ENCODE results near the gene JAK3. TPM values are rescaled to one million over a fixed set of nuclear protein-coding genes. Genes with fewer than 3 reads are reported as not detected.
A peak's percentile ranks its signal among the peaks of the same experiment; 100 is the strongest.

JAK3 gene
- total RNA-seq, 1 experiment from 2014 or later = 4.4 TPM

DNA sequence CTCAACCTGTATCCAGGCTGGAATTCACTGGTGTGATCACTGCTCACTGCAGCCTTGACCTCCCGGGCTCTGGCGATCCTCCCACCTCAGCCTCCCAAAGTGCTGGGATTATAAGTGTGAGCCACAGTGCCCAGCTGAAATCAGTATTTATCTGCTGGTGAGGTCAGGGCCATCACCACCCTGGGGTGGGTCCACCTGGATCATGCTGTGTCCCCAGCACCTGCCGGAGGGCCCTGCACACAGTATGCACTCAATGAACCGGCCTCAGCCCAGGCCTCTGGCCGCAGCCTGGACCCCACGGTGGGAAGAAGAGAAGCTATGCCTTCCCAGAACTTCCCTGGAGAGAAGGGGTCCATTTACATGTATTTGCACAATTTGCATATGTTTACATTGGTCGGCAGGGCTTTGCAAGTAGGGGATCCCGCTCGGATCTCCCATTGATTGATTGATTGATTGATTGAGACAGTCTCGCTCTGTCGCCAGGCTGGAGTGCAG is 21.4 kb upstream of the JAK3 start (continued):
- no peak for TF ChIP-seq E2F5 (CRISPR knock-in tag; IDR thresholded peaks at IDR 0.05)
- TF ChIP-seq, protein P1, sequence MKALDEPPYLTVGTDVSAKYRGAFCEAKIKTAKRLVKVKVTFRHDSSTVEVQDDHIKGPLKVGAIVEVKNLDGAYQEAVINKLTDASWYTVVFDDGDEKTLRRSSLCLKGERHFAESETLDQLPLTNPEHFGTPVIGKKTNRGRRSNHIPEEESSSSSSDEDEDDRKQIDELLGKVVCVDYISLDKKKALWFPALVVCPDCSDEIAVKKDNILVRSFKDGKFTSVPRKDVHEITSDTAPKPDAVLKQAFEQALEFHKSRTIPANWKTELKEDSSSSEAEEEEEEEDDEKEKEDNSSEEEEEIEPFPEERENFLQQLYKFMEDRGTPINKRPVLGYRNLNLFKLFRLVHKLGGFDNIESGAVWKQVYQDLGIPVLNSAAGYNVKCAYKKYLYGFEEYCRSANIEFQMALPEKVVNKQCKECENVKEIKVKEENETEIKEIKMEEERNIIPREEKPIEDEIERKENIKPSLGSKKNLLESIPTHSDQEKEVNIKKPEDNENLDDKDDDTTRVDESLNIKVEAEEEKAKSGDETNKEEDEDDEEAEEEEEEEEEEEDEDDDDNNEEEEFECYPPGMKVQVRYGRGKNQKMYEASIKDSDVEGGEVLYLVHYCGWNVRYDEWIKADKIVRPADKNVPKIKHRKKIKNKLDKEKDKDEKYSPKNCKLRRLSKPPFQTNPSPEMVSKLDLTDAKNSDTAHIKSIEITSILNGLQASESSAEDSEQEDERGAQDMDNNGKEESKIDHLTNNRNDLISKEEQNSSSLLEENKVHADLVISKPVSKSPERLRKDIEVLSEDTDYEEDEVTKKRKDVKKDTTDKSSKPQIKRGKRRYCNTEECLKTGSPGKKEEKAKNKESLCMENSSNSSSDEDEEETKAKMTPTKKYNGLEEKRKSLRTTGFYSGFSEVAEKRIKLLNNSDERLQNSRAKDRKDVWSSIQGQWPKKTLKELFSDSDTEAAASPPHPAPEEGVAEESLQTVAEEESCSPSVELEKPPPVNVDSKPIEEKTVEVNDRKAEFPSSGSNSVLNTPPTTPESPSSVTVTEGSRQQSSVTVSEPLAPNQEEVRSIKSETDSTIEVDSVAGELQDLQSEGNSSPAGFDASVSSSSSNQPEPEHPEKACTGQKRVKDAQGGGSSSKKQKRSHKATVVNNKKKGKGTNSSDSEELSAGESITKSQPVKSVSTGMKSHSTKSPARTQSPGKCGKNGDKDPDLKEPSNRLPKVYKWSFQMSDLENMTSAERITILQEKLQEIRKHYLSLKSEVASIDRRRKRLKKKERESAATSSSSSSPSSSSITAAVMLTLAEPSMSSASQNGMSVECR (CRISPR knock-in tag; IDR thresholded peaks at IDR 0.05; ENCODE audit: borderline replicate concordance) = no peak
- no peak for TF ChIP-seq JUN (CRISPR knock-in tag; IDR thresholded peaks at IDR 0.05)
- TF ChIP-seq TCF7 (CRISPR knock-in tag; IDR thresholded peaks at IDR 0.05; ENCODE audit: low read depth) = no peak
- no peak for TF ChIP-seq HMGA2 (CRISPR knock-in tag; IDR thresholded peaks at IDR 0.05)
- TF ChIP-seq PRRX2 (CRISPR knock-in tag; IDR thresholded peaks at IDR 0.05) = no peak
- TF ChIP-seq GTF2I (CRISPR knock-in tag; conservative IDR thresholded peaks at IDR 0.05) = peak; percentile 78; the same call in 1 of the 2 replicates
- TF ChIP-seq, protein P2, sequence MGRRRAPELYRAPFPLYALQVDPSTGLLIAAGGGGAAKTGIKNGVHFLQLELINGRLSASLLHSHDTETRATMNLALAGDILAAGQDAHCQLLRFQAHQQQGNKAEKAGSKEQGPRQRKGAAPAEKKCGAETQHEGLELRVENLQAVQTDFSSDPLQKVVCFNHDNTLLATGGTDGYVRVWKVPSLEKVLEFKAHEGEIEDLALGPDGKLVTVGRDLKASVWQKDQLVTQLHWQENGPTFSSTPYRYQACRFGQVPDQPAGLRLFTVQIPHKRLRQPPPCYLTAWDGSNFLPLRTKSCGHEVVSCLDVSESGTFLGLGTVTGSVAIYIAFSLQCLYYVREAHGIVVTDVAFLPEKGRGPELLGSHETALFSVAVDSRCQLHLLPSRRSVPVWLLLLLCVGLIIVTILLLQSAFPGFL (CRISPR knock-in tag; IDR thresholded peaks at IDR 0.05; ENCODE audit: borderline replicate concordance) = no peak
- no peak for TF ChIP-seq ZSCAN18 (CRISPR knock-in tag; IDR thresholded peaks at IDR 0.05)
- 0 out of 2 replicates have a peak, but pooled peaks have one; percentile 47 for TF ChIP-seq FOXP4 (CRISPR knock-in tag; IDR thresholded peaks at IDR 0.05)
- no peak for TF ChIP-seq NFE2L1 (CRISPR knock-in tag; IDR thresholded peaks at IDR 0.05)
- no peak for TF ChIP-seq IRF1 (CRISPR knock-in tag; IDR thresholded peaks at IDR 0.05)
- 0 out of 2 replicates have a peak, but pooled peaks have one; percentile 30 for TF ChIP-seq ZNF138 (CRISPR knock-in tag; conservative IDR thresholded peaks at IDR 0.05)
- no peak for TF ChIP-seq ZNF281 (CRISPR knock-in tag; IDR thresholded peaks at IDR 0.05)
- no peak for TF ChIP-seq ZNF317 (CRISPR knock-in tag; IDR thresholded peaks at IDR 0.05; ENCODE audit: borderline replicate concordance, low read depth)
- TF ChIP-seq ELF4 (CRISPR knock-in tag; IDR thresholded peaks at IDR 0.05; ENCODE audit: low read depth) = no peak
- no peak for TF ChIP-seq HMGXB4 (CRISPR knock-in tag; IDR thresholded peaks at IDR 0.05)
- TF ChIP-seq FOXP1 (CRISPR knock-in tag; IDR thresholded peaks at IDR 0.05; ENCODE audit: borderline replicate concordance) = no peak
- TF ChIP-seq ZNF671 (CRISPR knock-in tag; IDR thresholded peaks at IDR 0.05) = no peak
- no peak for TF ChIP-seq FOXK1 (CRISPR knock-in tag; IDR thresholded peaks at IDR 0.05)
- no peak for TF ChIP-seq STAT6 (CRISPR knock-in tag; conservative IDR thresholded peaks at IDR 0.05; ENCODE audit: low read depth)

Data from WTC11 (cell line).